Psoas muscle (tissue), 8 donors: ENCODE measurements around the gene SFTPB. TPM values are rescaled to one million over a fixed set of nuclear protein-coding genes. Genes with fewer than 3 reads are reported as not detected.
A peak's percentile ranks its signal among the peaks of the same experiment; 100 is the strongest.

ENCODE experiments used
- ATAC-seq, 4 donors: fragments of 200-7000 bp; cut with Tn5 transposase; one replicate each; pipeline ENCODE4 v1.9.1; 2020; ENCODE audit warnings: moderate library complexity in 3 of 4, mild to moderate bottlenecking in 2 of 4
- DNase-seq, 2 donors: peaks; one replicate each; pipeline ENCODE4 v3.0.0-alpha.2; 2020
- H3K27ac ChIP-seq: fragments of 200-600 bp; one replicate; pipeline ENCODE4 v1.8.0; 2022
- H3K27me3 ChIP-seq, 3 donors: fragments of 200-600 bp in 1 of 3; one replicate each; pipeline versions ENCODE4 v1.6.1 to v1.8.0; 2013 to 2022; ENCODE audit warnings: low read length in 2 of 3, mild to moderate bottlenecking in 2 of 3, moderate library complexity in 1 of 3; ENCODE audit not compliant: insufficient read depth in 3 of 3
- H3K36me3 ChIP-seq, 2 donors: fragments of 200-600 bp in 1 of 2; one replicate each; pipeline versions ENCODE4 v1.6.1 to v1.8.0; 2013 to 2022; ENCODE audit warnings: low read depth in 1 of 2, mild to moderate bottlenecking in 1 of 2, moderate library complexity in 1 of 2; ENCODE audit not compliant: insufficient read depth in 1 of 2
- H3K4me1 ChIP-seq: fragments of 200-600 bp; one replicate; pipeline ENCODE4 v1.8.0; 2022
- H3K4me3 ChIP-seq: fragments of 200-600 bp; one replicate; pipeline ENCODE4 v1.8.0; 2022; ENCODE audit warnings: mild to moderate bottlenecking
- H3K9me3 ChIP-seq: fragments of 200-600 bp; one replicate; pipeline ENCODE4 v1.8.0; 2022
- CTCF ChIP-seq: fragments of 200-600 bp; IDR thresholded peaks from one replicate; pipeline ENCODE4 v1.8.0; 2022; ENCODE audit warnings: antibody characterized with exemption
- WGBS, 3 donors: extraction: QIAGEN DNeasy Blood & Tissue Kit; methylation state at CpG; one replicate each; pipeline versions ENCODE4 v1.1.6 to v1.1.7; 2013; 5-methylcytosine and 5-hydroxymethylcytosine counted together
- intact Hi-C, 2 donors: fragments of 100-400 bp; cut with DNase I; formaldehyde crosslinking; loops; one replicate each; pipeline versions ENCODE4 v1.11.0 to v1.14.2; 2022
- polyA plus RNA-seq, 3 donors: library from polyadenylated mRNA; stranded (reverse); fragments of 200-250 nt; gene quantifications; one replicate each; pipeline ENCODE4 v1.2.3, GENCODE V29; 2013
- total RNA-seq, 4 donors: library from RNA; stranded (reverse); fragmentation: NEBNext Ultra II Directional in 2 of 4; extraction: Animal tissue kit (Norgen Biotek cat#: 25700) in 2 of 4; gene quantifications; one replicate each; pipeline versions ENCODE4 v1.2.1 to v1.2.4, GENCODE V29; 2021 to 2023
- donor health status: healthy with polysubstance abuse.
- donor health status: DM: no; HTN: no; CAD: no; lungs with moderate emphysema.
- donor health status: Bipolar disorder and iron deficiency.
- donor health status: healthy.
- donor health status: DM: yes; HTN: yes; CAD: no.
- donor health status: DM: no; HTN: no; CAD: no.
- donor health status: DM: no; HTN: no; CAD: no.
- donor health status: DM: yes; HTN: yes; CAD: no.

SFTPB gene
- total and polyA plus RNA-seq, 7 donors = 0.04 to 1.5 (median 0.98) TPM

- Histone ChIP-seq H3K4me1 (peaks cover 53% of the 10 kb centered on the region), H3K27ac (no peak overlapping the region), H3K9me3 (no peaks in the 10 kb centered on the region), H3K4me3 (no peak overlapping the region), H3K36me3 (no peaks in the 10 kb centered on the region), H3K27me3 (no peaks in the 10 kb centered on the region)
- TF ChIP-seq CTCF = no peak
- WGBS, 3 donors = 84 to 97% (median 88%) methylated on average over 3 of the region's 3 CpGs
- no peak for ATAC-seq
- intact Hi-C loops = no loop called here
- no peak for DNase-seq
These were observed 36.0 kb upstream of the SFTPB start for GRCh38 chr2:85704038-85704437.

DNA sequence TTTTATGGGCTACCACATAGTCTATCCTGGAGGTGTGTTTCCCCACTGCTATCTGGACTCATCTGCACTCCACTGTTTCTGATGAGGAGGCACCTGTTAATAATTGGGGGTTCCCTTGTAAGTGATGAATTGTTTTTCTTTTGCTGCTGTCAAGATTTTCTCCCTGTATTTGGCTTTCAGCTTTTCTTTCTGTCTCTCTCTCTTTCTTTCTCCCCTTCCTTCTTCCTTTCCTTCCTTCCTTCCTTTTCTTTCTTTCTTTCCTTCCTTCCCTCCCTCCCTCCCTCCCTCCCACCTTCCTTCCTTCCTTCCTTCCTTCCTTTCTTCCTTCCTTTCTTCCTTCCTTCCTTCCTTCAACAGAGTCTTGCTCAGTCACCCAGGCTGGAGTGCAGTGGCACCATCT, 35.3 kb upstream of the SFTPB start:
- Histone ChIP-seq H3K36me3 (no peaks in the 10 kb centered on the region), H3K27ac (no peak overlapping the region), H3K27me3 (no peaks in the 10 kb centered on the region), H3K9me3 (no peaks in the 10 kb centered on the region), H3K4me3 (no peak overlapping the region), H3K4me1 (peaks cover 46% of the 10 kb centered on the region)
- no peak for ATAC-seq
- intact Hi-C loops = no loop called here
- no peak for TF ChIP-seq CTCF
- DNase-seq = no peak

- Histone ChIP-seq H3K4me1 (peaks cover 41% of the 10 kb centered on the region), H3K36me3 (no peaks in the 10 kb centered on the region), H3K27me3 (no peaks in the 10 kb centered on the region), H3K9me3 (no peaks in the 10 kb centered on the region), H3K4me3 (no peak overlapping the region), H3K27ac (no peak overlapping the region)
- no peak for ATAC-seq
- intact Hi-C loops = no loop called here
- no peak for DNase-seq
- no peak for TF ChIP-seq CTCF
- 82 to 85% (median 82%) methylated on average over 4 of the region's 4 CpGs for WGBS, 3 donors
These were observed 34.8 kb upstream of the SFTPB start for GRCh38 chr2:85702800-85703199.

GRCh38 chr2:85702172-85702571, 34.2 kb upstream of the SFTPB start:
- no peaks in the 10 kb centered on the region for H3K27me3 ChIP-seq
- no peaks in the 10 kb centered on the region for H3K36me3 ChIP-seq
- H3K9me3 ChIP-seq = no peaks in the 10 kb centered on the region
- H3K27ac ChIP-seq = no peak overlapping the region
- no peak for TF ChIP-seq CTCF
- ATAC-seq (no peak), DNase-seq (no peak)
- no peak overlapping the region for H3K4me3 ChIP-seq
- H3K4me1 ChIP-seq = peaks cover 34% of the 10 kb centered on the region
- intact Hi-C loops = no loop called here

DNA sequence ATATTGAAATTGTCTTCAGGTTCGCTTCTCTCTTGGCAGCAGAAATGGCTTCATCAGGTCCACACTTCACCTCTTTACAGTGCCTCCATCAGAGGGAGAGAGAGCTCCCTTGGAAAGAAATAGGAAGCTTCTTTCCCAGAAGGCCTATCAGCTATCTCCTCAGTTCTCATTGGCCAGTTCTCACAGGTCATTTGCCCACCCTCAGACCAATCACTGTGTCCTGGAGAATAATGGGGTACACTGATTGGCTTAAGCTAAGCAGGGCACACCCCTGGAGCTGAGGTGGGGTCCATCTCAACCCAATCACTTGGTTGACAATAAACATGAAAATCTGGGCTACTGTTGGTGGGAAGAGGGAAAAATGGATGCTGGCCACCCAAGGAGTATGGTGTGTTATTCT, 31.3 kb upstream of the SFTPB start:
- H3K27me3 ChIP-seq = no peaks in the 10 kb centered on the region
- ATAC-seq = no peak
- H3K9me3 ChIP-seq = no peaks in the 10 kb centered on the region
- peaks cover 8% of the 10 kb centered on the region for H3K4me1 ChIP-seq
- H3K27ac ChIP-seq = no peak overlapping the region
- H3K36me3 ChIP-seq = no peaks in the 10 kb centered on the region
- no peak overlapping the region for H3K4me3 ChIP-seq
- intact Hi-C loops = no loop called here
- no peak for TF ChIP-seq CTCF
- 98 to 100% (median 100%) methylated on average over 1 of the region's 1 CpG for WGBS, 3 donors
- DNase-seq = peak in 1 of 2 donors; percentile 10
